Middle frontal gyrus (tissue), 1 donor: Measurements from ENCODE around the gene TBCD.

Experiments
- DNase-seq: peaks from one replicate; pipeline ENCODE4 v3.0.0-alpha.2; 2015; ENCODE audit warnings: low spot score; ENCODE audit errors: extremely low spot score

TBCD gene

GRCh38 chr17:82921426-82921825, 169.6 kb downstream of the TBCD start:
- no peak for DNase-seq

GRCh38 chr17:82922646-82923045, 170.8 kb downstream of the TBCD start:
- no peak for DNase-seq

- no peak for DNase-seq
These were observed 171.7 kb downstream of the TBCD start for GRCh38 chr17:82923366-82924113.

- DNase-seq, result no peak
These were observed 172.3 kb downstream of the TBCD start for GRCh38 chr17:82924214-82924613.

GRCh38 chr17:82924812-82925211, 172.9 kb downstream of the TBCD start:
- DNase-seq, result no peak

GRCh38 chr17:82925336-82925735, 173.5 kb downstream of the TBCD start:
- no peak for DNase-seq

- no peak for DNase-seq
These were observed 174.2 kb downstream of the TBCD start for GRCh38 chr17:82926081-82926480.

- no peak for DNase-seq
These were observed 174.9 kb downstream of the TBCD start for GRCh38 chr17:82926716-82927115.

- no peak for DNase-seq
These were observed 175.4 kb downstream of the TBCD start for GRCh38 chr17:82927311-82927660.

- no peak for DNase-seq
These were observed 176.1 kb downstream of the TBCD start for GRCh38 chr17:82927661-82928601.

- no peak for DNase-seq
These were observed 177.3 kb downstream of the TBCD start for GRCh38 chr17:82929011-82929622.

GRCh38 chr17:82929676-82930042, 177.8 kb downstream of the TBCD start:
- DNase-seq, result no peak

GRCh38 chr17:82930043-82930923, 178.4 kb downstream of the TBCD start:
- DNase-seq, result no peak

- DNase-seq, result no peak
These were observed 179.2 kb downstream of the TBCD start for GRCh38 chr17:82930924-82931698.

- DNase-seq, result peak; percentile 26
These were observed 180.0 kb downstream of the TBCD start for GRCh38 chr17:82931699-82932517.

GRCh38 chr17:82932518-82933310, 180.8 kb downstream of the TBCD start:
- DNase-seq, result no peak

GRCh38 chr17:82933911-82934310, 182.0 kb downstream of the TBCD start:
- DNase-seq, result no peak

GRCh38 chr17:82935966-82936767, 184.3 kb downstream of the TBCD start:
- DNase-seq, result no peak
